Epithelial cell of esophagus (primary cell): Measurements from ENCODE around the gene RBPJL.
A peak's percentile ranks its signal among the peaks of the same experiment; 100 is the strongest.

ENCODE experiments used
- DNase-seq: peaks from one replicate; pipeline ENCODE4 v3.0.0; 2010; ENCODE audit warnings: low read depth
- H3K4me3 ChIP-seq: 2 replicates; pipeline ENCODE4 v1.5.1; 2011; ENCODE audit warnings: mild to moderate bottlenecking, low read length, control low read depth
- CTCF ChIP-seq: IDR thresholded peaks from 2 replicates; pipeline ENCODE4 v1.5.1; 2011; ENCODE audit warnings: low read depth, mild to moderate bottlenecking, low read length, control low read depth, inconsistent platforms; ENCODE audit not compliant: insufficient read depth; ENCODE audit errors: missing control alignments

The RBPJL gene

GRCh38 chr20:45352729-45353128, 46.1 kb downstream of the RBPJL start:
- TF ChIP-seq CTCF = no peak
- H3K4me3 ChIP-seq = no peak overlapping the region
- DNase-seq = no peak

GRCh38 chr20:45353746-45354145, 47.1 kb downstream of the RBPJL start:
- TF ChIP-seq CTCF = no peak
- DNase-seq = no peak
- no peak overlapping the region for H3K4me3 ChIP-seq

GRCh38 chr20:45354423-45355208, 48.0 kb downstream of the RBPJL start:
- TF ChIP-seq CTCF = no peak
- no peak for DNase-seq
- H3K4me3 ChIP-seq = no peak overlapping the region

GRCh38 chr20:45355209-45356084, 48.8 kb downstream of the RBPJL start:
- peak; percentile 70 for DNase-seq

GRCh38 chr20:45358282-45359068, 51.8 kb downstream of the RBPJL start:
- no peak for DNase-seq
- H3K4me3 ChIP-seq = no peak overlapping the region
- no peak for TF ChIP-seq CTCF

More at GRCh38 chr20:45355209-45356084, 48.8 kb downstream of the RBPJL start:
- H3K4me3 ChIP-seq = no peak overlapping the region
- TF ChIP-seq CTCF = no peak

- DNase-seq = no peak
- TF ChIP-seq CTCF = no peak
- H3K4me3 ChIP-seq = no peak overlapping the region
These were observed 52.4 kb downstream of the RBPJL start for GRCh38 chr20:45359069-45359405.
